GM12878 (cell line): ENCODE data around the gene KDM2A.

Experiments
- FOXK2 ChIP-seq: fragments of 450-650 bp; IDR thresholded peaks from 2 replicates; pipeline ENCODE4 v1.6.1; 2017; ENCODE audit warnings: mild to moderate bottlenecking, moderate library complexity
- POLR2AphosphoS5 ChIP-seq: IDR thresholded peaks from 2 replicates; pipeline ENCODE4 v1.6.1; 2011; ENCODE audit warnings: mild to moderate bottlenecking, low read length, inconsistent platforms
- RAD51 ChIP-seq: fragments of 450-650 bp; IDR thresholded peaks from 2 replicates; pipeline ENCODE4 v1.6.1; 2016; ENCODE audit warnings: moderate library complexity, mild to moderate bottlenecking, inconsistent platforms
- REST ChIP-seq: IDR thresholded peaks from 2 replicates; pipeline ENCODE4 v1.6.1; 2012; ENCODE audit warnings: mild to moderate bottlenecking, low read depth, low read length
- TAF1 ChIP-seq: IDR thresholded peaks from 2 replicates; pipeline ENCODE4 v1.6.1; 2011; ENCODE audit warnings: mild to moderate bottlenecking, low read depth, low read length, borderline replicate concordance
- TF ChIP-seq, protein P1 (sequence below): IDR thresholded peaks from 2 replicates; pipeline ENCODE4 v1.6.1; 2011; ENCODE audit warnings: low read depth, low read length, improper control_type of control experiment, borderline replicate concordance
- TF ChIP-seq, protein P2 (sequence below): fragments of 450-650 bp; IDR thresholded peaks from 2 replicates; pipeline ENCODE4 v1.6.1; 2017; ENCODE audit warnings: mild to moderate bottlenecking, moderate library complexity

GRCh38 chr11:67240576-67241389, 121.7 kb downstream of the KDM2A start:
- TF ChIP-seq RAD51 (peak; percentile 71), POLR2AphosphoS5 (peak; percentile 78), TAF1 (peak; percentile 57), FOXK2 (no peak), REST (peak; percentile 53; the same call in 1 of the 2 replicates)
- TF ChIP-seq, protein P1, sequence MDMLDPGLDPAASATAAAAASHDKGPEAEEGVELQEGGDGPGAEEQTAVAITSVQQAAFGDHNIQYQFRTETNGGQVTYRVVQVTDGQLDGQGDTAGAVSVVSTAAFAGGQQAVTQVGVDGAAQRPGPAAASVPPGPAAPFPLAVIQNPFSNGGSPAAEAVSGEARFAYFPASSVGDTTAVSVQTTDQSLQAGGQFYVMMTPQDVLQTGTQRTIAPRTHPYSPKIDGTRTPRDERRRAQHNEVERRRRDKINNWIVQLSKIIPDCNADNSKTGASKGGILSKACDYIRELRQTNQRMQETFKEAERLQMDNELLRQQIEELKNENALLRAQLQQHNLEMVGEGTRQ, result no peak; the same call in 1 of the 2 replicates
- TF ChIP-seq, protein P2, sequence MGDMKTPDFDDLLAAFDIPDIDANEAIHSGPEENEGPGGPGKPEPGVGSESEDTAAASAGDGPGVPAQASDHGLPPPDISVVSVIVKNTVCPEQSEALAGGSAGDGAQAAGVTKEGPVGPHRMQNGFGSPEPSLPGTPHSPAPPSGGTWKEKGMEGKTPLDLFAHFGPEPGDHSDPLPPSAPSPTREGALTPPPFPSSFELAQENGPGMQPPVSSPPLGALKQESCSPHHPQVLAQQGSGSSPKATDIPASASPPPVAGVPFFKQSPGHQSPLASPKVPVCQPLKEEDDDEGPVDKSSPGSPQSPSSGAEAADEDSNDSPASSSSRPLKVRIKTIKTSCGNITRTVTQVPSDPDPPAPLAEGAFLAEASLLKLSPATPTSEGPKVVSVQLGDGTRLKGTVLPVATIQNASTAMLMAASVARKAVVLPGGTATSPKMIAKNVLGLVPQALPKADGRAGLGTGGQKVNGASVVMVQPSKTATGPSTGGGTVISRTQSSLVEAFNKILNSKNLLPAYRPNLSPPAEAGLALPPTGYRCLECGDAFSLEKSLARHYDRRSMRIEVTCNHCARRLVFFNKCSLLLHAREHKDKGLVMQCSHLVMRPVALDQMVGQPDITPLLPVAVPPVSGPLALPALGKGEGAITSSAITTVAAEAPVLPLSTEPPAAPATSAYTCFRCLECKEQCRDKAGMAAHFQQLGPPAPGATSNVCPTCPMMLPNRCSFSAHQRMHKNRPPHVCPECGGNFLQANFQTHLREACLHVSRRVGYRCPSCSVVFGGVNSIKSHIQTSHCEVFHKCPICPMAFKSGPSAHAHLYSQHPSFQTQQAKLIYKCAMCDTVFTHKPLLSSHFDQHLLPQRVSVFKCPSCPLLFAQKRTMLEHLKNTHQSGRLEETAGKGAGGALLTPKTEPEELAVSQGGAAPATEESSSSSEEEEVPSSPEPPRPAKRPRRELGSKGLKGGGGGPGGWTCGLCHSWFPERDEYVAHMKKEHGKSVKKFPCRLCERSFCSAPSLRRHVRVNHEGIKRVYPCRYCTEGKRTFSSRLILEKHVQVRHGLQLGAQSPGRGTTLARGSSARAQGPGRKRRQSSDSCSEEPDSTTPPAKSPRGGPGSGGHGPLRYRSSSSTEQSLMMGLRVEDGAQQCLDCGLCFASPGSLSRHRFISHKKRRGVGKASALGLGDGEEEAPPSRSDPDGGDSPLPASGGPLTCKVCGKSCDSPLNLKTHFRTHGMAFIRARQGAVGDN, result no peak
